ENCODE results near the gene GDPD5. TPM values are rescaled to one million over a fixed set of nuclear protein-coding genes. Genes with fewer than 3 reads are reported as not detected.

Gene GDPD5
- total and polyA plus RNA-seq, 2 donors (not counting 1 experiment from before 2014, with no cell fraction given): 59.1 to 102 TPM

DNA sequence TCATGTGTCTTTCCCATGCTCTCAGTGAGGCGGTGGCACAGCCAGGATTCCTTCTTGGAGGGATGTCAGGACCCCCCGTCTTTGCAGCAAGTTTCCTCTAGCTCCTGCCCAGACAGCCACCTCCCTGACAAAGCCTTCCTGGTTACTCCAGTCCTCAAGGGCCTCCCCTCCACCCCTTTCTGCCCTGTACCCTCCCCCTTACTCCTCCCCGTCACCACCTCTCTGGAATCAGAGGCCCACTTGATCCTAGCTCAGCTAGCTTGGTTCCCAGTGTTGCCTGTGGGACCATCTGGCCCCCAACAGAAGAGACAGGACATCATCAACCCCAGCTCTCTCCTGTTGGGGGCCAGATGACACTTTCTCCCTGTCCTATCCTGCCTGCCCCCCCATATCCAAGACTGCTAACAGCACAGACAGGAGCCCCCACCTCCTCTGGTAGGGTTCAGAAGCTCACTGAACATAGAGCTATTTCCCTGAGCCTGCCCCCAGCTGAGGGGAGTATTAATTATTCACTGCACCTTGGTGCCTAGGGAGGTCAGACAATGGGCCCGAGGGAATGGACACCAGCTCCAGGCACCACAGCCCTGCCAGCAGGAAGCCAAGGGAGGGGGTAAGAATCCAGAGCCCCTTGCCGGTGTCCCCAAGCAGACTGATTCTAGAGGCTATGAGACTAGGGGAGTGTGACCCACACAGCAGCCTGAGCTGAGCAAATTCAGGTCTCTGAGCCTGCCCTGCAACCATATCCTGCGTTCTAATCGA, 3.3 kb downstream of the GDPD5 start:
- Mint-ChIP-seq H3K27ac (no peak overlapping the region), H3K9me3 (ENCODE audit: insufficient read depth) (no peaks in the 10 kb centered on the region), H3K27me3 (no peaks in the 10 kb centered on the region), H3K4me1 (peaks cover 50% of the 10 kb centered on the region), H3K4me3 (peak overlapping the region; percentile 96)
- Histone ChIP-seq H3K4me1 (ENCODE audit: control insufficient read depth in 2 of 2, insufficient read depth in 2 of 2, low read length in 2 of 2) (peaks cover 41 to 51% of the 10 kb centered on the region in 2 donors), H3K4me3 (ENCODE audit: control extremely low read depth in 1 of 5, extremely low read depth in 1 of 5, insufficient read depth in 1 of 5, low read depth in 2 of 5, low read length in 4 of 5) (no peak overlapping the region), H3K36me3 (replicated peaks in 1 of 2; ENCODE audit: control extremely low read depth in 1 of 2, control insufficient read depth in 1 of 2, extremely low read depth in 1 of 2, insufficient read depth in 2 of 2, low read length in 1 of 2) (no peaks in the 10 kb centered on the region), H3K27ac (ENCODE audit: low read length in 2 of 2) (no peak overlapping the region), H3K4me2 (replicated peaks; ENCODE audit: low read depth, low read length, poor library complexity, severe bottlenecking) (peak overlapping the region; percentile 1), H3K79me2 (ENCODE audit: control insufficient read depth, insufficient read depth, low read length) (no peaks in the 10 kb centered on the region), H2AFZ (ENCODE audit: insufficient read depth, low read depth, low read length, poor library complexity, severe bottlenecking) (no peak overlapping the region), H3K27me3 (replicated peaks in 1 of 4; ENCODE audit: control extremely low read depth in 1 of 4, control insufficient read depth in 3 of 4, insufficient read depth in 4 of 4, low read length in 3 of 4) (peaks cover 0 to 28% (median 9%) of the 10 kb centered on the region in 4 experiments), H3K9me3 (ENCODE audit: control extremely low read depth in 1 of 3, control insufficient read depth in 2 of 3, insufficient read depth in 1 of 3, low read length in 2 of 3) (peaks cover 0 to 6% (median 0%) of the 10 kb centered on the region in 3 donors), H3K9ac (ENCODE audit: low read length) (no peak overlapping the region), H4K20me1 (ENCODE audit: control insufficient read depth, insufficient read depth, low read length, poor library complexity, severe bottlenecking) (no peaks in the 10 kb centered on the region)
- 89% methylated on average over 6 of the region's 7 CpGs for WGBS (ENCODE audit: insufficient coverage)
- no peak for TF ChIP-seq EZH2 (IDR thresholded peaks at IDR 0.05; ENCODE audit: borderline replicate concordance, insufficient read depth, low read depth, low read length, poor library complexity, severe bottlenecking)
- TF ChIP-seq, protein P1, sequence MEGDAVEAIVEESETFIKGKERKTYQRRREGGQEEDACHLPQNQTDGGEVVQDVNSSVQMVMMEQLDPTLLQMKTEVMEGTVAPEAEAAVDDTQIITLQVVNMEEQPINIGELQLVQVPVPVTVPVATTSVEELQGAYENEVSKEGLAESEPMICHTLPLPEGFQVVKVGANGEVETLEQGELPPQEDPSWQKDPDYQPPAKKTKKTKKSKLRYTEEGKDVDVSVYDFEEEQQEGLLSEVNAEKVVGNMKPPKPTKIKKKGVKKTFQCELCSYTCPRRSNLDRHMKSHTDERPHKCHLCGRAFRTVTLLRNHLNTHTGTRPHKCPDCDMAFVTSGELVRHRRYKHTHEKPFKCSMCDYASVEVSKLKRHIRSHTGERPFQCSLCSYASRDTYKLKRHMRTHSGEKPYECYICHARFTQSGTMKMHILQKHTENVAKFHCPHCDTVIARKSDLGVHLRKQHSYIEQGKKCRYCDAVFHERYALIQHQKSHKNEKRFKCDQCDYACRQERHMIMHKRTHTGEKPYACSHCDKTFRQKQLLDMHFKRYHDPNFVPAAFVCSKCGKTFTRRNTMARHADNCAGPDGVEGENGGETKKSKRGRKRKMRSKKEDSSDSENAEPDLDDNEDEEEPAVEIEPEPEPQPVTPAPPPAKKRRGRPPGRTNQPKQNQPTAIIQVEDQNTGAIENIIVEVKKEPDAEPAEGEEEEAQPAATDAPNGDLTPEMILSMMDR (IDR thresholded peaks at IDR 0.05): no peak
- CTCF ChIA-PET: interaction anchor here (1.0 to 7.0 kb wide), 9 partner anchors 9 to 685 kb away, joined by 3 to 51 read pairs (median 3); no protein-coding TSS in a partner anchor
- POLR2A ChIA-PET: interaction anchor here (1.4 kb wide), 1 partner anchor 19 kb away, joined by 3 read pairs; no protein-coding TSS in a partner anchor
- intact Hi-C loops (cut with micrococcal nuclease): no loop called here
- DNase-seq (no peak), ATAC-seq (ENCODE audit: low read depth) (no peak)

DNA sequence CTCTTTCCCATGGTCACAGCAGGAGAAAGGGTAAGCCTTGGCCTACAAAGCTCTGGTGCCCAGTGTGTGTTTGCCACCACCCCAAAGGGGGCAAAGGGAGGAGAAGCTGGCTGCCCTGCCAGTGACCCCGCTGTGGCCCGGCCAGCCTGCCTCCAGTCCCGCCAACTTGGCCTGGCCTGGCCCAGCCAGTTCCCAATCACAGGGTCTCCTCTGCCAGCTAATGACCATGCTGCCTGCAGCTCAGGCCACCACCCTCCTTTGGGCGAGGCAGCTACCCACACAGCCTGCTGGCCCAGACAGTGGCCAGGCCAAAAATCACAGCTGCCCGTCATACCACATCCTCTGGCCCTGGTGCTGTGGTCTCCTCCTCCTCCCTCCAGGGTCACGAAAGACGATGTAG, 5.1 kb downstream of the GDPD5 start:
- Histone ChIP-seq H3K4me3 (ENCODE audit: control extremely low read depth in 1 of 5, extremely low read depth in 1 of 5, insufficient read depth in 1 of 5, low read depth in 2 of 5, low read length in 4 of 5) (no peak overlapping the region), H3K4me2 (replicated peaks; ENCODE audit: low read depth, low read length, poor library complexity, severe bottlenecking) (no peak overlapping the region), H3K27ac (ENCODE audit: low read length in 2 of 2) (no peak overlapping the region), H2AFZ (ENCODE audit: insufficient read depth, low read depth, low read length, poor library complexity, severe bottlenecking) (no peak overlapping the region), H3K9ac (ENCODE audit: low read length) (no peak overlapping the region), H3K9me3 (ENCODE audit: control extremely low read depth in 1 of 3, control insufficient read depth in 2 of 3, insufficient read depth in 1 of 3, low read length in 2 of 3) (peaks cover 0 to 13% (median 0%) of the 10 kb centered on the region in 3 donors), H3K4me1 (ENCODE audit: control insufficient read depth in 2 of 2, insufficient read depth in 2 of 2, low read length in 2 of 2) (peaks cover 53 to 62% of the 10 kb centered on the region in 2 donors), H4K20me1 (ENCODE audit: control insufficient read depth, insufficient read depth, low read length, poor library complexity, severe bottlenecking) (no peaks in the 10 kb centered on the region), H3K79me2 (ENCODE audit: control insufficient read depth, insufficient read depth, low read length) (peaks cover 7% of the 10 kb centered on the region), H3K27me3 (replicated peaks in 1 of 4; ENCODE audit: control extremely low read depth in 1 of 4, control insufficient read depth in 3 of 4, insufficient read depth in 4 of 4, low read length in 3 of 4) (peaks cover 0 to 25% (median 9%) of the 10 kb centered on the region in 4 experiments), H3K36me3 (replicated peaks in 1 of 2; ENCODE audit: control extremely low read depth in 1 of 2, control insufficient read depth in 1 of 2, extremely low read depth in 1 of 2, insufficient read depth in 2 of 2, low read length in 1 of 2) (no peaks in the 10 kb centered on the region)
- WGBS (ENCODE audit: insufficient coverage): 90% methylated on average over 7 of the region's 7 CpGs
- Mint-ChIP-seq H3K4me3 (no peak overlapping the region), H3K27ac (peak overlapping the region; percentile 59), H3K4me1 (peaks cover 64% of the 10 kb centered on the region), H3K9me3 (ENCODE audit: insufficient read depth) (no peaks in the 10 kb centered on the region), H3K27me3 (no peaks in the 10 kb centered on the region)
- ATAC-seq (ENCODE audit: low read depth) (no peak), DNase-seq (no peak)
- intact Hi-C loops (cut with micrococcal nuclease): no loop called here
- ChIA-PET POLR2A (interaction anchor here (0.6 kb wide), 1 partner anchor 36 kb away, joined by 4 read pairs; no protein-coding TSS in a partner anchor), CTCF (interaction anchor here (2.4 to 7.0 kb wide), 2 partner anchors 11 to 76 kb away, joined by 11 to 51 read pairs; no protein-coding TSS in a partner anchor)
- TF ChIP-seq, protein P1 (IDR thresholded peaks at IDR 0.05): no peak
- no peak for TF ChIP-seq EZH2 (IDR thresholded peaks at IDR 0.05; ENCODE audit: borderline replicate concordance, insufficient read depth, low read depth, low read length, poor library complexity, severe bottlenecking)
